ENCODE measurements around the gene MMADHC.

Gene MMADHC

DNA sequence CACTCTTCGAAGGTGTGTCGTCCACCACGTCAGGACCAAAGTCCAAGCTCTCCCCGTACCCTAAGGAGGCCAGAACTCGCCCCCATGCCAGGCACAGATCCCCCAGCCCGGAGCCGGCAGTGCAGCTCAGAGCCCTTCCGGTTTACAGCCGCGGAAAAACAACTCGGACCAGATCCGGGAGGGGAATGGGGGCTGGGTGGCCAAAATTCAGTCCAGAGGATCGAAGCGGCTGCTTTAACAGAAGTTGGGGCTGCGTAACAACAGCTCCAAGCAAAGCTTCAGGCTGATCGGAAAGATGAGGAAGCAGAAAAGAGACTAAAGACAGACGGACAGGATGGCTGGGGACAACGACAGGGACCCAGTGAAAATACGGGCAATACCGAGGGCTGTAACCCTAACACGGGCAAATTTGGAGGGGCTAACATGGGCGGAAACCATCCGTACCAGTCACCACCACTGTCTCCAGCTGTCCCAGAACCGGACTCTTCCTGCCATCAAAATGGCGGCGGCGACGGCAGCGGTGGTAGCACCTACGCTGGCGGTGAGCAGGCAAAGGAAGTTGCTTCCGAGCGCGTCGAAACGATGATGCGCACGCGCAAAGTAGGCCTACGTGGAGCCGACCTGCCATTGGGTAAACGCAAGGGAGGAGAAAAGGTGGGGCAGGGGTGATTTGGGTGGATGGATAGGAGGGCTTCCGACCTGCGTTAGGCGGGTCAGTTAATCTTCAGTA, at the start of gene MMADHC:
Gene MMADHC (minus strand): TSS at position 556 of the 730 bp plus-strand sequence. CDS start 678 bp downstream, outside the sequence.
- DNase-seq: peak; percentile 94

DNA sequence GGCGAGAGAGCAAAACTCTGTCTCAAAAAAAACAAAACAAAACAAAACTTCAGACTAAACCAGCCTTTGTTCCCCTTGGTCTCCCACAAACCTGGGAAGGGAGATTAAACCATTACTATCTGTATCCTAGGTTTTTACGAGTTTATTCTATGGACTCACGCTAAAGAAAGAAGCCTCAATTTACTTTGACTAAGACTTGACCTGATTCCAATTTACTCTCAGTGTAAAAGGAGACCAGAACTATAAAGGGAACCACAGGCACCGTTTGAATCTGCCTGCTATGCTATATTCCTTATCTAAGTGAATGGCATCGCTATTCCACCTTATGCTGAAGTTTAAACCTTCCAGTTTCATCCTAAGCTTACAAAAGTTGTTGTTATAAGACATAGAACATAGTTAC, 46.5 kb upstream of the MMADHC start:
- no peak for DNase-seq

DNA sequence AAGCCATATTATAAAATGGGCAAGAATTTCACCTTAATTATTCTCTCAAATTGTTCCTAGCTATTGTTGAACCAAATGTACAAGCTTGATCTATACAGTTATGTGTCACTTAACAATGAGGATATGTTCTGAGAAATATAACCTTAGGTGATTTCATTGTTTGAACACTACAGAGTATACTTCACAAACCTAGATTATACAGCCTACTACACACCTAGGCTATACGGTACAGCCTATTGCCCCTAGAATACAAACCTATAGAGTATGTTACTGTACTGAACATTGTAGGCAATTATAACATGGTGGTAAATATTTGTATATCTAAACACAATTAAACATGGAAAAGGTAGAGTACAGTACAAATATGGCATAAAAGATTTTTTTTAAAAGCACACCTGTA, 42.9 kb upstream of the MMADHC start:
- DNase-seq: no peak

GRCh38 chr2:149629026-149629425, 41.5 kb upstream of the MMADHC start:
- no peak for DNase-seq

- DNase-seq: no peak
These were observed 39.7 kb upstream of the MMADHC start for GRCh38 chr2:149627111-149627801.

- DNase-seq: no peak
These were observed 38.1 kb upstream of the MMADHC start for GRCh38 chr2:149625671-149626070.

GRCh38 chr2:149625271-149625670, 37.7 kb upstream of the MMADHC start:
- no peak for DNase-seq

- DNase-seq: no peak
These were observed 34.8 kb upstream of the MMADHC start for GRCh38 chr2:149622343-149622742.

GRCh38 chr2:149617476-149617875, 29.9 kb upstream of the MMADHC start:
- no peak for DNase-seq

GRCh38 chr2:149616681-149617456, 29.3 kb upstream of the MMADHC start:
- DNase-seq: no peak

DNA sequence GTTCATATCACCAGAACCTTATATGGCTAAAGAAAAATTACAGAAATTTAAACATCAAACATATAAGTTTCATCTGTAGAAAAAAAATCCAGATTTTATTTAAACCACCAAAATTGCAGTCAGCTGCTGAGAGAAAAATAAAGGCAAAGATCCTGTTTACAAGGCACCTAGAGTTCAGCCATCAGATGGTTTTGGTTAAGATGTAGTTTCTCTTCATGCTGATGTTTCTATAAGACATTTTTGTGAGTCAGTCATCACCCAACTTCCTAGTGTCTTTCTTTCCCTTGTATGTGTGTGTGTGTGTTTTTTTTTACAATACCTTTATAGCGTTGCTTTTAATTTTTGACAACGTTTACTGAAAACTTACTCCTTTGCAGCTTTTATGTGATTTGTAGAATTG, 26.1 kb upstream of the MMADHC start:
- no peak for DNase-seq

- no peak for DNase-seq
These were observed 24.5 kb upstream of the MMADHC start for GRCh38 chr2:149612122-149612521.

DNA sequence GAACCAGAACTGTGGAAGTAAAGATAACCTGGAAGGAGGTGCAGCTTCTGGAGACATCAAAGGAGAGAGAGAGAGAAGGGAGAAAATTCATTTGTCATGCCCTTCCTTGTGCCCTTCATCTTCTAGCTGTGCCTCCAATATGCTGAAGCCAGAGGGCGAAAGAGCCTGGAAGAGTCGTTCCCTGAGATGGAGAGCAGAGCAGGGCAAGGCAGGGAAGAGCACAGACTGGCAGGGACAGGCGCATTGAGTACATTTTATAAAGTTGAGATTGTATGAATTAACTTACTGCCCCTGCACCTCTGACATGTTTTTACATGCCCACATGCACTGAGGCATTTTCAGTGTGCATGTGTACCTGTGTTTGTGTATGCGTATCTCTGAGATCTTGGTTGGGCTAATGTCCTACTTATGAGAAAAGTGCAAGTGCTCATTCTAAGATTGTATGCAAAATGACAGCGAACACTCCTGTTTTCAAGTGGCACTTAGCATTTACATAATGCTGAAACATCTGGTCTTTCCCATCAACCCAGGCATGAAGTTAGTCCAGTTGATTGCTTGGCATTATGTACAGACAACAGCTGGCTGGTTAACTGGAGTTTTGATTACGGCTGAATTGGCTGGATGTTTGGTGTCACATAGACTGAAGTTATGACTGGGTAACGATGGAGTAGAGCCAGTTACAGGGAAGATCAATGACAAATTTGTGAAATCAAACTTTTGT, 23.7 kb upstream of the MMADHC start:
- DNase-seq: no peak

DNA sequence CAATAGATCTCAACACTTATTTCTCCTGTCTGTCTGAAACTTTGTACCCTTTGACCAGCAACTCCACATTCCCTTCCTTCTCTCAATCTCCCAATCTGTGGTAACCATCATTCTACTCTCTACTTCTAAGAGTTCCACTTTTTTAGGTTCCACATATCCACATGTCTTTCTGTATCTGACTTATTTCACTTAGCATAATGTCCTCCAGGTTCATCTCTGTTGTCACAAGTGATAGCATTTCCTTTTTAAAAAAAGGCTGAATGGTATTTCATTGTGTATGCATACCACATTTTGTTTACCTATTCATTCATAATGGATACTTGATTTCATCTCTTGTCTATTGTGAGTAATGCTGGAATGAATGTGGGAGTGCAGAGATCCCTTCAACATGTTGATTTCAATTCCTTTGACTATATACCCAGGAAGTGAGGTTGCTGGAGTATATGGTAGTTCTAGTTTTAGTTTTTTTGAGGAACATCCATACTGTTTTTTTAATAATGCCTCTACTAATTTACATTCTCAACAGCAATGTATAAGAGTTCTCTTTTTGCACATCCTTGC, 18.8 kb upstream of the MMADHC start:
- no peak for DNase-seq

- no peak for DNase-seq
These were observed 15.7 kb upstream of the MMADHC start for GRCh38 chr2:149603248-149603647.

GRCh38 chr2:149601141-149601796, 13.7 kb upstream of the MMADHC start:
- DNase-seq: no peak

GRCh38 chr2:149597668-149598326, 10.2 kb upstream of the MMADHC start:
- peak; percentile 48 for DNase-seq

- DNase-seq: no peak
These were observed 9.6 kb upstream of the MMADHC start for GRCh38 chr2:149597050-149597667.

GRCh38 chr2:149596471-149596870, 8.9 kb upstream of the MMADHC start:
- DNase-seq: no peak

DNA sequence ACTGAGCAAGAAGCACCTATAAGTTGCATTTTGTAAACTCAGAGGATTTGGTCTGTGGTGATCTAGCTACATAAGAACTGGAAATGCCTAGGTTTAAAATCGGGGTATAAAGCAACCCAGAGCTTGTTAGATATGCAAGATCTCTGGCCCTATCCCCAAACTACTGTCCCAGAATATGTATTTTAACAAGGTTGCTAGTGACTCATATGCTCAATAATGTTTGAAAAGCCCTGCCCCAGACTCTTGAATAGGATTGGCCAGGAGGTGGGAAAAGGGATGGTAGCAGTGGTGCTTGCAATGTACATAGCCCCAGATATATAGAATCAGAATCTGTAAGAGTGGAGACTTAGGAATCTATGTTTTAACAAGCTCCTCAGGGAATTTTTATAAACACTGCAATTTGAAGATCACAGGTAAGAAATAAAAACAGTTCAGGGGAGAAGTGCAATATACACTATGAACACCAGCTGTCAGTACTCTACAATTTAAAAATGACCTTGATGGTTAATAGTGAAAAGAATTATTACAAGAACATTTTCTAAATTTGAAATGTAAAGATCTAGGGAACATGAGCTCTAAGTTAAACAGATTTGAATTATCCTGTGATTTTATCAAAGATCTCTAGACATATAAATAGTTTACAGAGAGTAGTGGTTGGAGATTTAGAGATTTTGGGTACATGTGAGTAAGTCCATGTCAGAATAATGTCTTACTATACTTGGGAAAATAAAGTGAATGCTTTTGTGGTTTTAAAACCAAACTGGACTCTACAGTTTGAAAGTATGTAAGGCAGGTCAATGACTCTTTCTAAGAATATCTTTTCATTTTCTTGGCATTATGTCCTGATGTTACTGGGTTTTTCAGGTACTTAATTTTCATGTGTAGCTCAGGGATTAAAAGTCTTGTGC, 7.7 kb upstream of the MMADHC start:
- DNase-seq: no peak
